WTC11 (cell line): Measurements from ENCODE around the gene HSPB6. TPM values are rescaled to one million over a fixed set of nuclear protein-coding genes. Genes with fewer than 3 reads are reported as not detected.

Source experiments
- ATAC-seq: fragments of 200-7000 bp; cut with Tn5 transposase; 2 replicates; pipeline ENCODE4 v1.10.0; 2021; ENCODE audit warnings: mild to moderate bottlenecking, moderate library complexity
- CTCF ChIA-PET: fragments of 300-600 bp; sonication (Branson Sonifier 250); formaldehyde crosslinking; loops from one replicate; lab custom pipeline; 2021; ENCODE audit warnings: antibody characterized with exemption; lab: Charles Lee
- POLR2A ChIA-PET: fragments of 350-600 bp; sonication (Branson Sonifier 250); formaldehyde crosslinking; loops from one replicate; lab custom pipeline; 2021; ENCODE audit warnings: antibody characterized with exemption; lab: Charles Lee
- DNase-seq: peaks from one replicate; pipeline ENCODE4 v3.0.0; 2021; ENCODE audit warnings: low spot score
- H3K27ac Mint-ChIP-seq: 2 replicates; pipeline ENCODE4 v1.8.0; 2021; ENCODE audit warnings: mixed read lengths
- H3K27me3 Mint-ChIP-seq: 2 replicates; pipeline ENCODE4 v1.8.0; 2021; ENCODE audit warnings: low read depth, mild to moderate bottlenecking, moderate library complexity, mixed read lengths
- H3K36me3 Mint-ChIP-seq: 2 replicates; pipeline ENCODE4 v1.8.0; 2021; ENCODE audit warnings: mixed read lengths
- H3K4me1 Mint-ChIP-seq: 2 replicates; pipeline ENCODE4 v1.8.0; 2022; ENCODE audit warnings: mixed read lengths
- H3K4me3 Mint-ChIP-seq: 2 replicates; pipeline ENCODE4 v1.8.0; 2021; ENCODE audit warnings: mild to moderate bottlenecking, moderate library complexity, mixed read lengths
- H3K9me3 Mint-ChIP-seq: 2 replicates; pipeline ENCODE4 v1.8.0; 2021; ENCODE audit warnings: mixed read lengths
- CREB1 ChIP-seq: sonication (generic); formaldehyde crosslinking; IDR thresholded peaks from 2 replicates; pipeline ENCODE4 v1.8.0; 2023; ENCODE audit warnings: mild to moderate bottlenecking, missing genetic modification reagents
- E2F1 ChIP-seq: sonication (generic); formaldehyde crosslinking; IDR thresholded peaks from 2 replicates; pipeline ENCODE4 v1.8.0; 2022; ENCODE audit warnings: mild to moderate bottlenecking, missing genetic modification reagents
- ELF4 ChIP-seq: sonication (generic); formaldehyde crosslinking; IDR thresholded peaks from 2 replicates; pipeline ENCODE4 v1.8.1; 2022; ENCODE audit warnings: low read depth, mild to moderate bottlenecking, moderate library complexity, missing genetic modification reagents
- ETV6 ChIP-seq: sonication (generic); formaldehyde crosslinking; IDR thresholded peaks from 2 replicates; pipeline ENCODE4 v1.8.1; 2022; ENCODE audit warnings: mild to moderate bottlenecking, missing genetic modification reagents
- FOXJ3 ChIP-seq: sonication (generic); formaldehyde crosslinking; IDR thresholded peaks from 2 replicates; pipeline ENCODE4 v1.9.0; 2021; ENCODE audit warnings: missing genetic modification reagents, mild to moderate bottlenecking, borderline replicate concordance
- FOXP1 ChIP-seq: sonication (generic); formaldehyde crosslinking; IDR thresholded peaks from 2 replicates; pipeline ENCODE4 v1.8.0; 2022; ENCODE audit warnings: missing genetic modification reagents, mild to moderate bottlenecking, moderate library complexity, borderline replicate concordance
- GABPB1 ChIP-seq: sonication (generic); formaldehyde crosslinking; IDR thresholded peaks from 2 replicates; pipeline ENCODE4 v1.8.1; 2023; ENCODE audit warnings: mild to moderate bottlenecking, missing genetic modification reagents
- HMGA2 ChIP-seq: fragments of 250-450 bp; sonication (Bioruptor Pico); IDR thresholded peaks from 2 replicates; pipeline ENCODE4 v1.4.0; 2021; ENCODE audit warnings: mild to moderate bottlenecking, moderate library complexity
- IRF2 ChIP-seq: sonication (generic); formaldehyde crosslinking; IDR thresholded peaks from 2 replicates; pipeline ENCODE4 v1.8.0; 2022; ENCODE audit warnings: low read depth, missing genetic modification reagents, borderline replicate concordance
- JUN ChIP-seq: sonication (generic); formaldehyde crosslinking; IDR thresholded peaks from 2 replicates; pipeline ENCODE4 v1.8.0; 2023; ENCODE audit warnings: mild to moderate bottlenecking, missing genetic modification reagents
- NFATC4 ChIP-seq: fragments of 250-450 bp; sonication (Bioruptor Pico); IDR thresholded peaks from 2 replicates; pipeline ENCODE4 v1.9.0; 2021; ENCODE audit warnings: mild to moderate bottlenecking
- NFE2L1 ChIP-seq: sonication (generic); formaldehyde crosslinking; IDR thresholded peaks from 2 replicates; pipeline ENCODE4 v1.8.1; 2023; ENCODE audit warnings: missing genetic modification reagents
- NR3C1 ChIP-seq: sonication (generic); formaldehyde crosslinking; conservative IDR thresholded peaks from 2 replicates; pipeline ENCODE4 v1.8.1; 2023; ENCODE audit warnings: low read depth, mild to moderate bottlenecking, missing genetic modification reagents
- PRDM15 ChIP-seq: sonication (generic); formaldehyde crosslinking; IDR thresholded peaks from 2 replicates; pipeline ENCODE4 v1.8.0; 2022; ENCODE audit warnings: missing genetic modification reagents
- PRRX2 ChIP-seq: fragments of 250-450 bp; sonication (Bioruptor Pico); IDR thresholded peaks from 2 replicates; pipeline ENCODE4 v1.8.0; 2021; ENCODE audit warnings: mild to moderate bottlenecking
- RORB ChIP-seq: fragments of 250-450 bp; sonication (Bioruptor Pico); IDR thresholded peaks from 2 replicates; pipeline ENCODE4 v1.9.0; 2021; ENCODE audit warnings: mild to moderate bottlenecking
- USF1 ChIP-seq: sonication (generic); formaldehyde crosslinking; IDR thresholded peaks from 2 replicates; pipeline ENCODE4 v1.8.0; 2022; ENCODE audit warnings: mild to moderate bottlenecking, missing genetic modification reagents
- ZBTB21 ChIP-seq: sonication (generic); formaldehyde crosslinking; IDR thresholded peaks from 2 replicates; pipeline ENCODE4 v1.8.1; 2023; ENCODE audit warnings: mild to moderate bottlenecking, missing genetic modification reagents, borderline replicate concordance
- ZMAT4 ChIP-seq: fragments of 250-450 bp; sonication (Bioruptor Pico); IDR thresholded peaks from 2 replicates; pipeline ENCODE4 v1.9.0; 2021; ENCODE audit warnings: mild to moderate bottlenecking
- ZNF121 ChIP-seq: sonication (generic); formaldehyde crosslinking; IDR thresholded peaks from 2 replicates; pipeline ENCODE4 v1.8.0; 2023; ENCODE audit warnings: missing genetic modification reagents
- ZNF281 ChIP-seq: sonication (generic); formaldehyde crosslinking; IDR thresholded peaks from 2 replicates; pipeline ENCODE4 v1.8.0; 2023; ENCODE audit warnings: mild to moderate bottlenecking, missing genetic modification reagents
- ZSCAN18 ChIP-seq: fragments of 250-450 bp; sonication (Bioruptor Pico); IDR thresholded peaks from 2 replicates; pipeline ENCODE4 v2.1.2; 2022; ENCODE audit warnings: mild to moderate bottlenecking, moderate library complexity
- total RNA-seq: library from RNA; stranded (reverse); gene quantifications from 3 replicates; pipeline ENCODE4 v1.2.3, GENCODE V29; 2021

HSPB6 gene
- total RNA-seq, 1 experiment from 2014 or later: 1.7 TPM

- Mint-ChIP-seq H3K36me3 (no peaks in the 10 kb centered on the region), H3K4me1 (peaks cover 38% of the 10 kb centered on the region), H3K27me3 (peaks cover 16% of the 10 kb centered on the region), H3K4me3 (no peak overlapping the region), H3K27ac (peak overlapping the region; percentile 13; the same call in 1 of the 2 replicates), H3K9me3 (no peaks in the 10 kb centered on the region)
- DNase-seq (no peak), ATAC-seq (no peak)
- no peak for TF ChIP-seq IRF2 (CRISPR knock-in tag)
- no peak for TF ChIP-seq HMGA2 (CRISPR knock-in tag)
- no peak for TF ChIP-seq NR3C1 (CRISPR knock-in tag)
- TF ChIP-seq NFATC4: no peak
- no peak for TF ChIP-seq ZSCAN18 (CRISPR knock-in tag)
- TF ChIP-seq USF1 (CRISPR knock-in tag): no peak
- no peak for TF ChIP-seq ZNF281 (CRISPR knock-in tag)
- no peak for TF ChIP-seq ZNF121
- no peak for TF ChIP-seq GABPB1
- no peak for TF ChIP-seq FOXP1 (CRISPR knock-in tag)
- no peak for TF ChIP-seq FOXJ3
- TF ChIP-seq ELF4 (CRISPR knock-in tag): no peak
- TF ChIP-seq ETV6 (CRISPR knock-in tag): no peak
- no peak for TF ChIP-seq ZBTB21 (CRISPR knock-in tag)
- no peak for TF ChIP-seq RORB (CRISPR knock-in tag)
- TF ChIP-seq NFE2L1 (CRISPR knock-in tag): no peak
- no peak for TF ChIP-seq CREB1 (CRISPR knock-in tag)
- TF ChIP-seq E2F1: no peak
- ChIA-PET CTCF (interaction anchor here (0.5 to 1.4 kb wide), 6 partner anchors 9 to 233 kb away, joined by 3 to 7 read pairs (median 3); no protein-coding TSS in a partner anchor), POLR2A (interaction anchor here (4.0 kb wide), 1 partner anchor 8 kb away, joined by 14 read pairs; the partner anchor contains the start of gene ZBTB32)
These were observed 45.8 kb downstream of the HSPB6 start for GRCh38 chr19:35710784-35711723.

GRCh38 chr19:35708391-35708790 lies 48.4 kb downstream of the HSPB6 start:
- H3K9me3 Mint-ChIP-seq: peaks cover 5% of the 10 kb centered on the region
- TF ChIP-seq ZNF281 (CRISPR knock-in tag) (no peak), FOXP1 (CRISPR knock-in tag) (no peak), JUN (CRISPR knock-in tag) (no peak), ZMAT4 (CRISPR knock-in tag) (no peak), PRDM15 (CRISPR knock-in tag) (no peak), PRRX2 (CRISPR knock-in tag) (no peak), FOXJ3 (no peak)
- TF ChIP-seq, all 79 proteins: peak for 0
- Mint-ChIP-seq H3K27me3 (peaks cover 39% of the 10 kb centered on the region), H3K4me1 (peaks cover 13% of the 10 kb centered on the region), H3K4me3 (no peak overlapping the region), H3K36me3 (no peaks in the 10 kb centered on the region), H3K27ac (no peak overlapping the region)
- POLR2A ChIA-PET: no interaction called here
- DNase-seq: no peak
- ATAC-seq: no peak
- CTCF ChIA-PET: interaction anchor here (0.9 to 1.3 kb wide), 2 partner anchors 14 to 213 kb away, joined by 3 to 6 read pairs; no protein-coding TSS in a partner anchor
